Mesodermal cell (in vitro differentiated cells): ENCODE data around the gene CDX2.

Experiments used
- H3K27ac ChIP-seq: 2 replicates; pipeline ENCODE4 v1.7.0; 2013; ENCODE audit warnings: mild to moderate bottlenecking, low read depth, low read length, moderate library complexity; ENCODE audit not compliant: severe bottlenecking
- H3K36me3 ChIP-seq: 2 replicates; pipeline ENCODE4 v1.7.1; 2013; ENCODE audit warnings: mild to moderate bottlenecking, low read length, moderate library complexity; ENCODE audit not compliant: control insufficient read depth, insufficient read depth
- H3K4me1 ChIP-seq: one replicate; pipeline ENCODE4 v1.7.1; 2013; ENCODE audit warnings: mild to moderate bottlenecking, low read length; ENCODE audit not compliant: insufficient read depth, control insufficient read depth, poor library complexity, severe bottlenecking
- H3K4me3 ChIP-seq: 2 replicates; pipeline ENCODE4 v1.7.0; 2013; ENCODE audit warnings: low read length, control low read depth, mild to moderate bottlenecking; ENCODE audit not compliant: insufficient read depth, poor library complexity, severe bottlenecking; ENCODE audit errors: extremely low read depth
- H3K9me3 ChIP-seq: 2 replicates; pipeline ENCODE4 v1.7.1; 2013; ENCODE audit warnings: mild to moderate bottlenecking, low read length, moderate library complexity; ENCODE audit not compliant: control insufficient read depth
- WGBS, 2 experiments: methylation state at CpG; one replicate each; pipeline ENCODE4 v1.1.5; 2013; ENCODE audit warnings: missing lambda C conversion rate in 2 of 2; ENCODE audit not compliant: insufficient coverage in 2 of 2; 5-methylcytosine and 5-hydroxymethylcytosine counted together

Gene CDX2

GRCh38 chr13:27927444-27928352 is 41.4 kb downstream of the CDX2 start:
- Histone ChIP-seq H3K4me3 (no peak overlapping the region), H3K27ac (no peak overlapping the region), H3K4me1 (peaks cover 4% of the 10 kb centered on the region), H3K9me3 (no peaks in the 10 kb centered on the region), H3K36me3 (no peaks in the 10 kb centered on the region)
- 7% methylated on average over 39 to 43 of the region's 53 CpGs for WGBS, 2 experiments

GRCh38 chr13:27926644-27927434 is 42.3 kb downstream of the CDX2 start:
- Histone ChIP-seq H3K36me3 (no peaks in the 10 kb centered on the region), H3K27ac (no peak overlapping the region), H3K4me1 (peaks cover 4% of the 10 kb centered on the region), H3K4me3 (no peak overlapping the region), H3K9me3 (no peaks in the 10 kb centered on the region)
- WGBS, 2 experiments: 4 to 10% methylated on average over 21 to 25 of the region's 35 CpGs

- Histone ChIP-seq H3K4me3 (no peak overlapping the region), H3K4me1 (peaks cover 7% of the 10 kb centered on the region), H3K9me3 (no peaks in the 10 kb centered on the region), H3K27ac (no peak overlapping the region), H3K36me3 (no peaks in the 10 kb centered on the region)
- WGBS, 2 experiments: 20 to 28% methylated on average over 5 to 9 of the region's 9 CpGs
These were observed 43.7 kb downstream of the CDX2 start for GRCh38 chr13:27925220-27925991.

GRCh38 chr13:27924529-27925141 is 44.5 kb downstream of the CDX2 start:
- no peak overlapping the region for H3K4me3 ChIP-seq
- 3% methylated on average over 14 to 30 of the region's 46 CpGs for WGBS, 2 experiments
- peaks cover 7% of the 10 kb centered on the region for H3K4me1 ChIP-seq
- H3K36me3 ChIP-seq: no peaks in the 10 kb centered on the region
- no peaks in the 10 kb centered on the region for H3K9me3 ChIP-seq
- no peak overlapping the region for H3K27ac ChIP-seq

DNA sequence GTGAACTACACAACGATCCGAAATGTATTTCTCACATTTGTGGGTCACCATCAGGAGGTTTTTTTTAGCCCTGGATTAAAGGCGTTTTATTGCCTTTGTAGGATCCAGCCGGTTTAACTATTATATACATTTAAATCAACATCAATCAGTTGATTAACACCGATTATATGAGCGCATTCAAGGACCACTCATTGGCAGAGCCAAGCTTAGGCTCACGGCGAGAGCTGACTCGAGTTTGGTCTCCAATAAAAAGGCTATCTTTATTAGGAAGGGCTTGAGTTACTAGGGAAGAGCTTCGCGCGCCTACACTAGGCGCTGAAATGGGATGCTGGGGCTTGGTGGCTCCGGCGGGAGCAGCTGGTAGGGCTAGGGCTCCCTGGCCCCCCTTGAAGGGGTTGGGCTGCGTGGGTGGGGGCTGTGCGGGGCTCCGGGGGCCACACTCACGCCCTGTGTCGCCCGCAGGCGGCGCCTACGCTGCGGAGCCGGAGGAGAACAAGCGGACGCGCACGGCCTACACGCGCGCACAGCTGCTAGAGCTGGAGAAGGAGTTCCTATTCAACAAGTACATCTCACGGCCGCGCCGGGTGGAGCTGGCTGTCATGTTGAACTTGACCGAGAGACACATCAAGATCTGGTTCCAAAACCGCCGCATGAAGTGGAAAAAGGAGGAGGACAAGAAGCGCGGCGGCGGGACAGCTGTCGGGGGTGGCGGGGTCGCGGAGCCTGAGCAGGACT is 45.2 kb downstream of the CDX2 start:
- Histone ChIP-seq H3K4me1 (peaks cover 7% of the 10 kb centered on the region), H3K36me3 (no peaks in the 10 kb centered on the region)
- WGBS, 2 experiments: 3 to 5% methylated on average over 35 to 40 of the region's 48 CpGs

GRCh38 chr13:27922883-27923612 is 46.1 kb downstream of the CDX2 start:
- Histone ChIP-seq H3K27ac (no peak overlapping the region), H3K4me1 (peaks cover 7% of the 10 kb centered on the region), H3K9me3 (no peaks in the 10 kb centered on the region), H3K36me3 (no peaks in the 10 kb centered on the region), H3K4me3 (no peak overlapping the region)
- 5 to 15% methylated on average over 19 to 20 of the region's 24 CpGs for WGBS, 2 experiments

More for the DNA sequence above, 45.2 kb downstream of the CDX2 start:
- no peak overlapping the region for H3K27ac ChIP-seq
- no peaks in the 10 kb centered on the region for H3K9me3 ChIP-seq
- H3K4me3 ChIP-seq: no peak overlapping the region

DNA sequence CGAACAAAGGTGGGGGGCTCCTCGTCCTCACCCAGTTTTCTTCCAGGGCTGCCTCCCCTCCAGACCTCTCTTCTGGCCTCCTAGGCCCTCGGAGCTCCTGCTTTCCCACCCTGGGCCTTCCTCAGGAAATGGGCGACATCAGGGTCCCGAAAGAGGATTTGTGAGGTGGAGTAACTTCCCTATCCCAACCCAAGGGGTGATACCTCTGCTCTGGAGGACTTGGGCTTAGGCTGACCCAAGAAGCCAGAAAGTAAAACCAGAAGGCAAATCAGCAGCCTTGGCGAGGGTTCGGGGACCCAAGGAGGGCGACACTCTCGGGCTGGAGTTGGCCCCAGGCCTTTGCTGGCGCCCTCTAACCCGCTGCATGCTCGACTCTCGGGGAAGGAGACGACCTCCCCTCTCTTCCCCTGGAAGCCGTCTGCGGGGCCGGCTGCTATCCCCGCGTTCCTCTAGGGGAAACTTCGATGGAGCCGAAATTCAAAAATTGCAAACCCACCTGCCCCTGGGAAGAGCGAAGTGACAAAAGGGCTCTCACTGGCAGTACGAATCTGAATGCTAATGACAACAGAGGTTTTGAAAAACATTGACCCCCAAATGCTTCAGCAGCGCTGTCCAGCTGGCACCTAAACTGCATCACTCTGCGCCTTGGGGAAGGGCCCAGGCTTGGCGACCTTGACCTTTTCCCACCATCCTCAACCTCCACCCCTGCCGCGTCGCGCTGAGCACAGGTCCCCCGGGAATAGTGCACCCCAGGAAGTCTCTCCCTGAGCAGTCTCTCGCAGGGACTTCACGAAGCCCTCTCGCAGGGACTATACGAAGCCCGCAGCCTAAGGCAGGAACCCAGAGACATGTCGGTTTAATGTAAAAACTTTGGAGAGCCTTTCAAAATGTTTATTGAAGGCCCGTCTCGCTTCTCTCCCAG is 46.9 kb downstream of the CDX2 start:
- H3K4me1 ChIP-seq: peaks cover 14% of the 10 kb centered on the region

GRCh38 chr13:27921421-27921960 is 47.6 kb downstream of the CDX2 start:
- 0 to 1% methylated on average over 15 to 39 of the region's 41 CpGs for WGBS, 2 experiments
- H3K4me1 ChIP-seq: peaks cover 14% of the 10 kb centered on the region
- no peaks in the 10 kb centered on the region for H3K9me3 ChIP-seq
- no peak overlapping the region for H3K4me3 ChIP-seq
- H3K27ac ChIP-seq: no peak overlapping the region
- no peaks in the 10 kb centered on the region for H3K36me3 ChIP-seq

More for the DNA sequence above, 46.9 kb downstream of the CDX2 start:
- H3K9me3 ChIP-seq: no peaks in the 10 kb centered on the region
- H3K4me3 ChIP-seq: no peak overlapping the region
- WGBS, 2 experiments: 2 to 3% methylated on average over 23 to 24 of the region's 39 CpGs
- H3K27ac ChIP-seq: no peak overlapping the region
- H3K36me3 ChIP-seq: no peaks in the 10 kb centered on the region
